BLaER1 treated with 17β-estradiol and CSF1 and Interleukin-3, amounts not matched to agents 10 nM and 100 nM (cell line): ENCODE measurements around the gene GRIK1.

Source experiments
- H3K27ac ChIP-seq, 11 experiments: shearing (Covaris generic); formaldehyde crosslinking; 2 replicates each; pipeline ENCODE4 v1.8.1; 2022
- H3K27me3 ChIP-seq, 11 experiments: shearing (Covaris generic); formaldehyde crosslinking; 2 replicates each; pipeline ENCODE4 v1.8.1; 2022
- H3K36me3 ChIP-seq, 11 experiments: shearing (Covaris generic); formaldehyde crosslinking; 2 replicates each; pipeline ENCODE4 v1.8.1; 2022
- H3K4me1 ChIP-seq, 10 experiments: shearing (Covaris generic); formaldehyde crosslinking; 2 replicates each; pipeline ENCODE4 v1.8.1; 2022
- H3K4me2 ChIP-seq, 11 experiments: shearing (Covaris generic); formaldehyde crosslinking; 2 replicates each; pipeline ENCODE4 v1.8.1; 2022
- H3K4me3 ChIP-seq, 10 experiments: shearing (Covaris generic); formaldehyde crosslinking; 2 replicates each; pipeline ENCODE4 v1.8.1; 2022
- H3K9ac ChIP-seq, 11 experiments: shearing (Covaris generic); formaldehyde crosslinking; 2 replicates each; pipeline ENCODE4 v1.8.1; 2022
- H3K9me3 ChIP-seq, 11 experiments: shearing (Covaris generic); formaldehyde crosslinking; replicated peaks in 1 of 11; 2 replicates each; pipeline ENCODE4 v1.8.1; 2022
- H4K20me1 ChIP-seq, 11 experiments: shearing (Covaris generic); formaldehyde crosslinking; 2 replicates each; pipeline ENCODE4 v1.8.1; 2022
- Cebpa-rat ChIP-seq, 11 experiments: shearing (Covaris generic); IDR thresholded peaks; 2 replicates each; pipeline ENCODE4 v1.8.1; 2022

The GRIK1 gene

GRCh38 chr21:29682800-29683199, 257.0 kb downstream of the GRIK1 start:
- no peaks in the 10 kb centered on the region for H3K36me3 ChIP-seq
- H3K4me1 ChIP-seq: peaks cover 0 to 12% (median 0%) of the 10 kb centered on the region in 10 experiments; a peak in 6 of 20 replicates
- H3K9me3 ChIP-seq: peaks cover 0 to 13% (median 0%) of the 10 kb centered on the region in 11 experiments; a peak in 6 of 22 replicates
- H4K20me1 ChIP-seq: no peaks in the 10 kb centered on the region
- H3K9ac ChIP-seq: no peak overlapping the region
- H3K4me3 ChIP-seq: no peak overlapping the region
- H3K27ac ChIP-seq: no peak overlapping the region
- no peak overlapping the region for H3K4me2 ChIP-seq
- H3K27me3 ChIP-seq: no peaks in the 10 kb centered on the region
- no peak for TF ChIP-seq Cebpa-rat (IDR thresholded peaks at IDR 0.05)

GRCh38 chr21:29680273-29680672, 259.5 kb downstream of the GRIK1 start:
- Histone ChIP-seq H3K9me3 (peaks cover 0 to 13% (median 0%) of the 10 kb centered on the region in 11 experiments; a peak in 6 of 22 replicates), H3K27me3 (no peaks in the 10 kb centered on the region), H3K36me3 (no peaks in the 10 kb centered on the region), H3K4me2 (no peak overlapping the region), H3K4me3 (no peak overlapping the region), H4K20me1 (no peaks in the 10 kb centered on the region), H3K9ac (no peak overlapping the region), H3K27ac (no peak overlapping the region), H3K4me1 (peaks cover 0 to 7% (median 0%) of the 10 kb centered on the region in 10 experiments; a peak in 4 of 20 replicates)
- no peak for TF ChIP-seq Cebpa-rat (IDR thresholded peaks at IDR 0.05)

- H3K9me3 ChIP-seq: peaks cover 0 to 12% (median 0%) of the 10 kb centered on the region in 11 experiments; a peak in 6 of 22 replicates
- no peaks in the 10 kb centered on the region for H4K20me1 ChIP-seq
- no peak overlapping the region for H3K4me3 ChIP-seq
- H3K9ac ChIP-seq: no peak overlapping the region
- H3K27me3 ChIP-seq: no peaks in the 10 kb centered on the region
- H3K36me3 ChIP-seq: no peaks in the 10 kb centered on the region
- no peak overlapping the region for H3K4me2 ChIP-seq
- TF ChIP-seq Cebpa-rat (IDR thresholded peaks at IDR 0.05): no peak
- peaks cover 4 to 13% (median 7%) of the 10 kb centered on the region in 10 experiments; a peak in 15 of 20 replicates for H3K4me1 ChIP-seq
- no peak overlapping the region for H3K27ac ChIP-seq
Observed at GRCh38 chr21:29678626-29679025, 261.2 kb downstream of the GRIK1 start.

DNA sequence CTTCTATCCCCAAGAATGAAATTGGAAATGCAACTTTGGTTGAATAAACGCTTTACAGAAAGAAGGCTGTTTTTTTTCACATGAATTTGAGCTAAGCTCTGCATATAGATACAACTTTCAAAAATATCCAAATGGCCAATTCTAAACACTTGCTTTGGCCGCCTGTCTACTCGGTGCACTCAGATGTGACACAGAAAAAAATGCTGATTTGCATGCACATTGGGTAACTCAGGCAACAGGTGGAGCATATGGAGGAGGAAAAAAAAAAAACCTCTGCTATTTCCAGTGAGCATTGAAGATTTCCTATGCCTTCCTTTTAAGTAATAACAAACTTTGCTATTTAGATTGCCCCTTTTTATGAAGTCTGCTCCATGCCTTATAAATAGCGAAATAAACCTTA, 262.5 kb downstream of the GRIK1 start:
- Histone ChIP-seq H3K36me3 (no peaks in the 10 kb centered on the region), H3K9me3 (0 out of 22 replicates have a peak, but pooled peaks cover 0 to 4% (median 0%) of the 10 kb centered on the region in 11 experiments), H3K4me3 (no peak overlapping the region), H3K27me3 (no peaks in the 10 kb centered on the region), H3K9ac (no peak overlapping the region), H4K20me1 (no peaks in the 10 kb centered on the region), H3K4me2 (no peak overlapping the region), H3K4me1 (peaks cover 4 to 13% (median 7%) of the 10 kb centered on the region in 10 experiments; a peak in 15 of 20 replicates), H3K27ac (no peak overlapping the region)
- TF ChIP-seq Cebpa-rat (IDR thresholded peaks at IDR 0.05): no peak

DNA sequence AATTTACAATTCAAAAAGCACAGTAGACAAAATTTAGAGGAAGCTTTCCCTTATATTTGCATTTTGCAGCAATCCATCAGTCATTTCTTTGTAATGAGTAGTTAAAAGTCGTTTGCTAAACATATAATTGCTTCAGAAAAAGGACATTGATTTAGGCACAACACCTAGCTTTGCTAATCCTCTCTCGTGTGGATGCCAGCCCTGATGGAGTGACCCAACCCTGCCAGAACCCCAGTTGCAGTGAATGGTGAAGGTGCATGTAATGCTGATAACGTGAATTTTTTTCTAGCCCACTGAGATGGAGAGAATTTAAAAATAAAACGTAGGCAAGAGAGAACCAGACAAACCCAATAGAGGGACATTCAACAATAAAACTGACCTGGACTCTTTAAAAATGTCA, 263.4 kb downstream of the GRIK1 start:
- no peak for TF ChIP-seq Cebpa-rat (IDR thresholded peaks at IDR 0.05)
- Histone ChIP-seq H3K36me3 (no peaks in the 10 kb centered on the region), H3K9me3 (0 out of 22 replicates have a peak, but pooled peaks cover 0 to 4% (median 0%) of the 10 kb centered on the region in 11 experiments), H4K20me1 (no peaks in the 10 kb centered on the region), H3K4me1 (peaks cover 4 to 13% (median 7%) of the 10 kb centered on the region in 10 experiments; a peak in 15 of 20 replicates), H3K4me2 (0 out of 22 replicates have a peak overlapping the region, but pooled peaks of 1 of the 11 experiments have one; percentile 0), H3K27ac (no peak overlapping the region), H3K9ac (no peak overlapping the region), H3K4me3 (no peak overlapping the region), H3K27me3 (no peaks in the 10 kb centered on the region)

DNA sequence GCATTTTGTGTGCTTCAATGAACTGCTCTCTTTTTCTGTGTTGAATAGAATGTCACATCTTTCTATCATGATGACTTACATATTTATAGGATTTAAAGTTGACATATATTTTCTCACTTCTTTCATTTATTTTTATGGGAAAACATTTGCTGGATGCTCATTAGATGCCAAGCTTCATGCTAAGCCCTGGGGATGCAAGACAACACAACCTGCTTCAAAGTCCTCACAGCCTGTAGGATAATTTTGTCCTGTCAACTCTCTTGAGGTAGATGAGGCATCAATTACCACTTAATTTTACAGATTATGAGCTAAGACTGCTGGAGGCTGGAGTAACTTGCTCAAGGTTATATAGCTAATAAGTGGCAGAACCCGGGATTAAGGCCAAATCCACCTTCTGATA, 264.3 kb downstream of the GRIK1 start:
- no peaks in the 10 kb centered on the region for H3K27me3 ChIP-seq
- 0 out of 22 replicates have a peak, but pooled peaks cover 0 to 4% (median 0%) of the 10 kb centered on the region in 11 experiments for H3K9me3 ChIP-seq
- 0 out of 22 replicates have a peak overlapping the region, but pooled peaks of 1 of the 11 experiments have one; percentile 13 for H3K4me2 ChIP-seq
- TF ChIP-seq Cebpa-rat (IDR thresholded peaks at IDR 0.05): no peak
- peaks cover 4 to 13% (median 7%) of the 10 kb centered on the region in 10 experiments; a peak in 15 of 20 replicates for H3K4me1 ChIP-seq
- H4K20me1 ChIP-seq: no peaks in the 10 kb centered on the region
- H3K9ac ChIP-seq: no peak overlapping the region
- H3K4me3 ChIP-seq: no peak overlapping the region
- H3K27ac ChIP-seq: no peak overlapping the region
- H3K36me3 ChIP-seq: no peaks in the 10 kb centered on the region

DNA sequence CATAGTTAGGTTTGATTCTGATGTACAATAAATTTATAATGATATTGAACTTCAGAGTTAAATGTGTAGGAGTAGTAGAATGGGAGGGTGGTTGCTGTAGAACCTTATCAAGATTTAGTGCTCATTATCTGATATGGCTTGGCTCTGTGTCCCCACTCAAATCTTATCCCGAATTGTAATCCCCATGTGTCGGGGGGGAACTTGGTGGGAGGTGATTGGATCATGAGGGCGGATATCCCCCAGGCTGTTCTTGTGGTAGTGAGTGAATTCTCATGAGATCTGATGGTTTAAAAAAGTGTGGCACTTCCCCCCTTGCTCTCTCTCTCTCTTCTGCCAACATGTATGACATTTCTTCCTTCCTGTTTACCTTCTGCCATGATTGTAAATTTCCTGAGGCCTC, 265.5 kb downstream of the GRIK1 start:
- no peak for TF ChIP-seq Cebpa-rat (IDR thresholded peaks at IDR 0.05)
- Histone ChIP-seq H3K36me3 (no peaks in the 10 kb centered on the region), H3K27me3 (no peaks in the 10 kb centered on the region), H3K27ac (no peak overlapping the region), H3K4me2 (peak overlapping the region in 10 of 11 experiments; percentile 2 to 44 (median 16); a peak in 7 of 22 replicates), H4K20me1 (no peaks in the 10 kb centered on the region), H3K4me3 (no peak overlapping the region), H3K9ac (no peak overlapping the region), H3K9me3 (0 out of 22 replicates have a peak, but pooled peaks cover 0 to 4% (median 0%) of the 10 kb centered on the region in 11 experiments), H3K4me1 (peaks cover 4 to 13% (median 7%) of the 10 kb centered on the region in 10 experiments; a peak in 15 of 20 replicates)

DNA sequence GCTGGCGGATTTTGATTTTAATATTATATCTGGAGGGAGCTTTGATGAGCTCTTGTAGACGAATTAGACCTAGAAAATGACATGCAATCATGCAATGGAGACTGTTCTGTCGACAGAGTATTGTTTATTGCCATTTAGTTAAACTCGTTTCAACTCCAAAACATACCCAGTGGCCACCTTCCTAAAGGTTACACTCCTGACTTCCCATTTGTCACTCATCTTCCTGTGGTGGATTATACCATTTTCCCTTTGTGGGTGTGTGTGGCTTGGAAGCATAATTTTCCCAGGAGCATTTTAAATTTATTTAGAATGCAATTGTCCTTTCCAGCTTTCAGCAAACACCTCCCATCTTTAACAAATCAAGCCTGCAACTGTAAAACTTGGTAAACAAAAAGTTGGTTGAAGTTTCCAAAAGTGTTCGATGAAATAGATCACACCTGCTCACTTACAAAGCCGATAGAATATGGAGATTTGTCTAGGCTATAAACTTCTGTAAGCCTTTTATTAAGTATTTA, 266.6 kb downstream of the GRIK1 start:
- no peak for TF ChIP-seq Cebpa-rat (IDR thresholded peaks at IDR 0.05)
- Histone ChIP-seq H3K4me2 (no peak overlapping the region), H3K9ac (no peak overlapping the region), H3K4me3 (no peak overlapping the region), H3K4me1 (peaks cover 4 to 16% (median 7%) of the 10 kb centered on the region in 10 experiments; a peak in 16 of 20 replicates), H3K27ac (no peak overlapping the region), H3K9me3 (0 out of 22 replicates have a peak, but pooled peaks cover 0 to 4% (median 0%) of the 10 kb centered on the region in 11 experiments), H3K36me3 (no peaks in the 10 kb centered on the region), H3K27me3 (no peaks in the 10 kb centered on the region), H4K20me1 (no peaks in the 10 kb centered on the region)

DNA sequence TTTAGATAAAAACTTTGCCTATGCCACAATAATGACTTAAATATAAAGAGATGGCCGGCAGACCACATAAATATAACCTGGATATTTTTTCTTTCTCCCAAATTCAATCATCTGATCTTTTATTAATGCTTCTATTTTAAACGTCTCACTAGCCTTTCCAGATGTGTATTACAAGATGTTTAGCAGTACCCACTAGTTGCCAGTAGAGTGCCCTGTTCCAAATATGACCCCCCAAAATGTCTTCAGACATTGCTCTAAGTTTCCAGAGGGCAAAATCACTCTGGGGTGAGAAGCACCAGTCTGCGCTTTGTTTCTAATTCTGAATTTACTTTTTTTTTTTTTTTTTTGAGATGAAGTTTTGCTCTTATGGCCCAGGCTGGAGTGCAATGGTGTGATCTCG, 268.1 kb downstream of the GRIK1 start:
- no peak overlapping the region for H3K4me2 ChIP-seq
- H3K9me3 ChIP-seq: 0 out of 22 replicates have a peak, but pooled peaks cover 0 to 4% (median 0%) of the 10 kb centered on the region in 11 experiments
- no peak overlapping the region for H3K4me3 ChIP-seq
- TF ChIP-seq Cebpa-rat (IDR thresholded peaks at IDR 0.05): no peak
- H3K4me1 ChIP-seq: peaks cover 4 to 30% (median 13%) of the 10 kb centered on the region in 10 experiments; a peak in 17 of 20 replicates
- no peaks in the 10 kb centered on the region for H4K20me1 ChIP-seq
- H3K9ac ChIP-seq: no peak overlapping the region
- no peaks in the 10 kb centered on the region for H3K36me3 ChIP-seq
- H3K27ac ChIP-seq: no peak overlapping the region
- no peaks in the 10 kb centered on the region for H3K27me3 ChIP-seq
